Activated T-cell treated with anti-CD3 and anti-CD28 coated beads, Interleukin-2, amount 50 U/mL, for 4 hours (primary cell): Measurements from ENCODE around the gene KRTAP5-10. TPM values are rescaled to one million over a fixed set of nuclear protein-coding genes. Genes with fewer than 3 reads are reported as not detected.
"Not testable (repeated sequence)": the region's sequence is repeated elsewhere in the genome, so short reads cannot be mapped to it uniquely, and the experiment has no call there.

Experiments used
- ATAC-seq, 2 donors: fragments of 200-7000 bp; cut with Tn5 transposase; one replicate each; pipeline ENCODE4 v1.10.0; 2021
- DNase-seq: peaks from one replicate; pipeline ENCODE4 v3.0.0-alpha.2; 2020
- H3K27me3 Mint-ChIP-seq: one replicate; pipeline ENCODE4 v1.8.0; 2021; ENCODE audit warnings: low read depth, mixed read lengths
- H3K36me3 Mint-ChIP-seq: one replicate; pipeline ENCODE4 v1.8.0; 2022; ENCODE audit warnings: mixed read lengths; ENCODE audit not compliant: insufficient read depth
- H3K4me1 Mint-ChIP-seq: one replicate; pipeline ENCODE4 v1.8.0; 2021; ENCODE audit warnings: low read depth, mixed read lengths
- H3K4me3 Mint-ChIP-seq: one replicate; pipeline ENCODE4 v1.8.0; 2021; ENCODE audit warnings: mild to moderate bottlenecking, moderate library complexity, mixed read lengths
- H3K9me3 Mint-ChIP-seq: one replicate; pipeline ENCODE4 v1.8.0; 2021; ENCODE audit warnings: mixed read lengths
- total RNA-seq, 3 donors: library from RNA; stranded (reverse); gene quantifications; one replicate each; pipeline ENCODE4 v1.2.1, GENCODE V29; 2021

KRTAP5-10 gene
- total RNA-seq, 3 donors from 2014 or later: not detected

GRCh38 chr11:71537977-71538665, 27.2 kb upstream of the KRTAP5-10 start, which contains the start of gene KRTAP5-8:
Gene KRTAP5-8 (plus strand): TSS chr11:71538025. CDS start chr11:71538056, 31 bp downstream.
- ATAC-seq, H3K4me1 Mint-ChIP-seq, H3K36me3 Mint-ChIP-seq, H3K4me3 Mint-ChIP-seq, DNase-seq: not testable (repeated sequence)
- peaks cover 16% of the 10 kb centered on the region for H3K27me3 Mint-ChIP-seq
- H3K9me3 Mint-ChIP-seq: peaks cover 13% of the 10 kb centered on the region

GRCh38 chr11:71538666-71538990, 26.7 kb upstream of the KRTAP5-10 start:
- H3K27me3 Mint-ChIP-seq: peaks cover 16% of the 10 kb centered on the region
- peaks cover 2% of the 10 kb centered on the region for H3K36me3 Mint-ChIP-seq
- no peak overlapping the region for H3K4me3 Mint-ChIP-seq
- H3K9me3 Mint-ChIP-seq: peaks cover 13% of the 10 kb centered on the region
- DNase-seq (no peak), ATAC-seq (no peak)
- H3K4me1 Mint-ChIP-seq: peaks cover 1% of the 10 kb centered on the region

GRCh38 chr11:71539017-71539416, 26.3 kb upstream of the KRTAP5-10 start:
- Mint-ChIP-seq H3K9me3 (peaks cover 13% of the 10 kb centered on the region), H3K4me1 (peaks cover 1% of the 10 kb centered on the region), H3K27me3 (peaks cover 16% of the 10 kb centered on the region), H3K4me3 (no peak overlapping the region), H3K36me3 (peaks cover 2% of the 10 kb centered on the region)
- ATAC-seq: no peak
- no peak for DNase-seq

- peaks cover 13% of the 10 kb centered on the region for H3K9me3 Mint-ChIP-seq
- H3K4me1 Mint-ChIP-seq, H3K4me3 Mint-ChIP-seq, H3K36me3 Mint-ChIP-seq, ATAC-seq, DNase-seq: not testable (repeated sequence)
- H3K27me3 Mint-ChIP-seq: peaks cover 16% of the 10 kb centered on the region
Observed at GRCh38 chr11:71539971-71540370, 25.4 kb upstream of the KRTAP5-10 start.

- Mint-ChIP-seq H3K27me3 (peaks cover 16% of the 10 kb centered on the region), H3K9me3 (peaks cover 13% of the 10 kb centered on the region)
- not testable (repeated sequence) for H3K36me3 Mint-ChIP-seq, H3K4me1 Mint-ChIP-seq, H3K4me3 Mint-ChIP-seq, DNase-seq
- ATAC-seq: peak in 1 of 2 donors; percentile 21
Observed at GRCh38 chr11:71540521-71541304, 24.6 kb upstream of the KRTAP5-10 start.

GRCh38 chr11:71542382-71542781, 23.0 kb upstream of the KRTAP5-10 start:
- Mint-ChIP-seq H3K27me3 (peaks cover 14% of the 10 kb centered on the region), H3K36me3 (peaks cover 2% of the 10 kb centered on the region), H3K4me1 (peaks cover 1% of the 10 kb centered on the region), H3K9me3 (peaks cover 13% of the 10 kb centered on the region), H3K4me3 (no peak overlapping the region)
- ATAC-seq (no peak), DNase-seq (no peak)

GRCh38 chr11:71542879-71543777, 22.2 kb upstream of the KRTAP5-10 start:
- ATAC-seq (peak; percentile 25 to 53), DNase-seq (no peak)
- H3K4me3 Mint-ChIP-seq: no peak overlapping the region
- H3K27me3 Mint-ChIP-seq: peaks cover 17% of the 10 kb centered on the region
- H3K4me1 Mint-ChIP-seq: peaks cover 1% of the 10 kb centered on the region
- peaks cover 13% of the 10 kb centered on the region for H3K9me3 Mint-ChIP-seq
- H3K36me3 Mint-ChIP-seq: peaks cover 2% of the 10 kb centered on the region

GRCh38 chr11:71543866-71544265, 21.5 kb upstream of the KRTAP5-10 start:
- ATAC-seq (no peak), DNase-seq (no peak)
- Mint-ChIP-seq H3K4me1 (peaks cover 1% of the 10 kb centered on the region), H3K27me3 (peaks cover 17% of the 10 kb centered on the region), H3K4me3 (no peak overlapping the region), H3K9me3 (peaks cover 13% of the 10 kb centered on the region), H3K36me3 (peaks cover 2% of the 10 kb centered on the region)

GRCh38 chr11:71544525-71545214, 20.7 kb upstream of the KRTAP5-10 start:
- ATAC-seq: no peak
- Mint-ChIP-seq H3K4me3 (no peak overlapping the region), H3K4me1 (peaks cover 1% of the 10 kb centered on the region), H3K36me3 (peaks cover 2% of the 10 kb centered on the region), H3K27me3 (peaks cover 12% of the 10 kb centered on the region), H3K9me3 (peaks cover 13% of the 10 kb centered on the region)
- DNase-seq: no peak

GRCh38 chr11:71545405-71545966, 19.9 kb upstream of the KRTAP5-10 start:
- Mint-ChIP-seq H3K4me1 (peaks cover 1% of the 10 kb centered on the region), H3K36me3 (peaks cover 2% of the 10 kb centered on the region), H3K9me3 (peaks cover 12% of the 10 kb centered on the region), H3K4me3 (no peak overlapping the region), H3K27me3 (peaks cover 13% of the 10 kb centered on the region)
- ATAC-seq (no peak), DNase-seq (no peak)

GRCh38 chr11:71548120-71548519, 17.2 kb upstream of the KRTAP5-10 start, which contains the start of gene KRTAP5-9:
Gene KRTAP5-9 (plus strand): TSS chr11:71548420. CDS start chr11:71548658, 238 bp downstream.
- Mint-ChIP-seq H3K27me3 (peaks cover 10% of the 10 kb centered on the region), H3K36me3 (no peaks in the 10 kb centered on the region), H3K4me3 (no peak within 1 kb of the TSS), H3K9me3 (no peaks in the 10 kb centered on the region), H3K4me1 (peaks cover 1% of the 10 kb centered on the region)
- DNase-seq (no peak), ATAC-seq (no peak)

GRCh38 chr11:71548716-71549151, 16.6 kb upstream of the KRTAP5-10 start:
- Mint-ChIP-seq H3K4me1 (no peaks in the 10 kb centered on the region), H3K4me3 (no peak overlapping the region), H3K36me3 (no peaks in the 10 kb centered on the region), H3K27me3 (peaks cover 10% of the 10 kb centered on the region), H3K9me3 (no peaks in the 10 kb centered on the region)
- ATAC-seq: no peak
- DNase-seq: no peak

GRCh38 chr11:71551711-71552110, 13.7 kb upstream of the KRTAP5-10 start:
- DNase-seq (no peak), ATAC-seq (no peak)
- Mint-ChIP-seq H3K9me3 (no peaks in the 10 kb centered on the region), H3K4me1 (no peaks in the 10 kb centered on the region), H3K36me3 (no peaks in the 10 kb centered on the region), H3K4me3 (no peak overlapping the region), H3K27me3 (peaks cover 7% of the 10 kb centered on the region)
